ENCODE results near the gene FAM43A. TPM values are rescaled to one million over a fixed set of nuclear protein-coding genes. Genes with fewer than 3 reads are reported as not detected.

Gene FAM43A
- total RNA-seq, 4 donors from 2014 or later, result 13.0 to 59.3 (median 31.7) TPM

GRCh38 chr3:194647747-194648146, 37.9 kb upstream of the FAM43A start:
- DNase-seq (ENCODE audit: low spot score), result no peak
- ATAC-seq (ENCODE audit: low FRiP score), result no peak
- no peak for TF ChIP-seq CTCF (IDR thresholded peaks at IDR 0.05)

- ATAC-seq (ENCODE audit: low FRiP score), result no peak
- no peak for DNase-seq (ENCODE audit: low spot score)
- TF ChIP-seq CTCF (IDR thresholded peaks at IDR 0.05), result no peak
These were observed 31.2 kb upstream of the FAM43A start for GRCh38 chr3:194654443-194654842.

- TF ChIP-seq CTCF (IDR thresholded peaks at IDR 0.05), result no peak
- DNase-seq (ENCODE audit: low spot score) (no peak), ATAC-seq (ENCODE audit: low FRiP score) (no peak)
These were observed 28.2 kb upstream of the FAM43A start for GRCh38 chr3:194657439-194657838.

GRCh38 chr3:194658477-194659242, 27.0 kb upstream of the FAM43A start:
- no peak for TF ChIP-seq CTCF (IDR thresholded peaks at IDR 0.05)
- DNase-seq (ENCODE audit: low spot score) (no peak), ATAC-seq (ENCODE audit: low FRiP score) (no peak)

- no peak for TF ChIP-seq CTCF (IDR thresholded peaks at IDR 0.05)
- ATAC-seq (ENCODE audit: low FRiP score) (no peak), DNase-seq (ENCODE audit: low spot score) (no peak)
These were observed 25.9 kb upstream of the FAM43A start for GRCh38 chr3:194659778-194660177.

GRCh38 chr3:194661374-194661773, 24.3 kb upstream of the FAM43A start:
- no peak for TF ChIP-seq CTCF (IDR thresholded peaks at IDR 0.05)
- ATAC-seq (ENCODE audit: low FRiP score) (no peak), DNase-seq (ENCODE audit: low spot score) (no peak)

- no peak for DNase-seq (ENCODE audit: low spot score)
- no peak for ATAC-seq (ENCODE audit: low FRiP score)
- TF ChIP-seq CTCF (IDR thresholded peaks at IDR 0.05), result no peak
These were observed 23.7 kb upstream of the FAM43A start for GRCh38 chr3:194661946-194662345.

All from omental fat pad (tissue), 4 donors.